IPS-18c (cell line): ENCODE measurements around the gene CACNA2D1.
"Not testable (repeated sequence)": the region's sequence is repeated elsewhere in the genome, so short reads cannot be mapped to it uniquely, and the experiment has no call there.

ENCODE experiments used
- H3K4me3 ChIP-seq: 2 replicates; pipeline ENCODE4 v1.7.0; 2013; ENCODE audit warnings: low read depth, mild to moderate bottlenecking, low read length, moderate library complexity; ENCODE audit not compliant: insufficient read depth
- H3K9me3 ChIP-seq: one replicate; pipeline ENCODE4 v1.6.1; 2013; ENCODE audit warnings: mild to moderate bottlenecking, low read length, moderate library complexity; ENCODE audit not compliant: control insufficient read depth, insufficient read depth

The CACNA2D1 gene

GRCh38 chr7:82044497-82045080 lies 399.0 kb downstream of the CACNA2D1 start:
- H3K4me3 ChIP-seq, result no peak overlapping the region
- H3K9me3 ChIP-seq, result no peaks in the 10 kb centered on the region

- Histone ChIP-seq H3K4me3 (no peak overlapping the region), H3K9me3 (no peaks in the 10 kb centered on the region)
Observed at GRCh38 chr7:82039621-82040020, 404.0 kb downstream of the CACNA2D1 start.

GRCh38 chr7:82036146-82036886 lies 407.3 kb downstream of the CACNA2D1 start:
- no peaks in the 10 kb centered on the region for H3K9me3 ChIP-seq
- no peak overlapping the region for H3K4me3 ChIP-seq

GRCh38 chr7:82035456-82035855 lies 408.1 kb downstream of the CACNA2D1 start:
- no peak overlapping the region for H3K4me3 ChIP-seq
- H3K9me3 ChIP-seq, result no peaks in the 10 kb centered on the region

- Histone ChIP-seq H3K9me3 (no peaks in the 10 kb centered on the region), H3K4me3 (no peak overlapping the region)
Observed at GRCh38 chr7:82032901-82033300, 410.7 kb downstream of the CACNA2D1 start.

- no peaks in the 10 kb centered on the region for H3K9me3 ChIP-seq
- H3K4me3 ChIP-seq, result no peak overlapping the region
Observed at GRCh38 chr7:82029236-82029913, 414.2 kb downstream of the CACNA2D1 start.

GRCh38 chr7:82028097-82028496 lies 415.5 kb downstream of the CACNA2D1 start:
- no peak overlapping the region for H3K4me3 ChIP-seq

GRCh38 chr7:82021713-82022112 lies 421.9 kb downstream of the CACNA2D1 start:
- H3K9me3 ChIP-seq, result no peaks in the 10 kb centered on the region

More at GRCh38 chr7:82028097-82028496, 415.5 kb downstream of the CACNA2D1 start:
- H3K9me3 ChIP-seq, result no peaks in the 10 kb centered on the region

GRCh38 chr7:82021036-82021435 lies 422.5 kb downstream of the CACNA2D1 start:
- no peaks in the 10 kb centered on the region for H3K9me3 ChIP-seq
- no peak overlapping the region for H3K4me3 ChIP-seq

More at GRCh38 chr7:82021713-82022112, 421.9 kb downstream of the CACNA2D1 start:
- H3K4me3 ChIP-seq, result no peak overlapping the region

- no peak overlapping the region for H3K4me3 ChIP-seq
- H3K9me3 ChIP-seq, result no peaks in the 10 kb centered on the region
Observed at GRCh38 chr7:82019551-82020475, 423.8 kb downstream of the CACNA2D1 start.

GRCh38 chr7:82018226-82018625 lies 425.4 kb downstream of the CACNA2D1 start:
- no peak overlapping the region for H3K4me3 ChIP-seq
- H3K9me3 ChIP-seq, result no peaks in the 10 kb centered on the region

GRCh38 chr7:82017334-82017943 lies 426.1 kb downstream of the CACNA2D1 start:
- Histone ChIP-seq H3K4me3 (no peak overlapping the region), H3K9me3 (no peaks in the 10 kb centered on the region)

- Histone ChIP-seq H3K4me3 (no peak overlapping the region), H3K9me3 (no peaks in the 10 kb centered on the region)
Observed at GRCh38 chr7:82015751-82016150, 427.8 kb downstream of the CACNA2D1 start.

- not testable (repeated sequence) for H3K9me3 ChIP-seq, H3K4me3 ChIP-seq
Observed at GRCh38 chr7:82014574-82014973, 429.0 kb downstream of the CACNA2D1 start.

- Histone ChIP-seq H3K4me3 (no peak overlapping the region), H3K9me3 (no peaks in the 10 kb centered on the region)
Observed at GRCh38 chr7:82012453-82012852, 431.1 kb downstream of the CACNA2D1 start.

GRCh38 chr7:82010416-82010815 lies 433.2 kb downstream of the CACNA2D1 start:
- no peak overlapping the region for H3K4me3 ChIP-seq
- no peaks in the 10 kb centered on the region for H3K9me3 ChIP-seq

- H3K9me3 ChIP-seq, result no peaks in the 10 kb centered on the region
- H3K4me3 ChIP-seq, result no peak overlapping the region
Observed at GRCh38 chr7:82007315-82007714, 436.3 kb downstream of the CACNA2D1 start.
